Measurements from ENCODE around the gene PXK. TPM values are rescaled to one million over a fixed set of nuclear protein-coding genes. Genes with fewer than 3 reads are reported as not detected.
"Not testable (repeated sequence)": the region's sequence is repeated elsewhere in the genome, so short reads cannot be mapped to it uniquely, and the experiment has no call there.

Gene PXK
- total RNA-seq, 1 donor from 2014 or later: 43.4 TPM

DNA sequence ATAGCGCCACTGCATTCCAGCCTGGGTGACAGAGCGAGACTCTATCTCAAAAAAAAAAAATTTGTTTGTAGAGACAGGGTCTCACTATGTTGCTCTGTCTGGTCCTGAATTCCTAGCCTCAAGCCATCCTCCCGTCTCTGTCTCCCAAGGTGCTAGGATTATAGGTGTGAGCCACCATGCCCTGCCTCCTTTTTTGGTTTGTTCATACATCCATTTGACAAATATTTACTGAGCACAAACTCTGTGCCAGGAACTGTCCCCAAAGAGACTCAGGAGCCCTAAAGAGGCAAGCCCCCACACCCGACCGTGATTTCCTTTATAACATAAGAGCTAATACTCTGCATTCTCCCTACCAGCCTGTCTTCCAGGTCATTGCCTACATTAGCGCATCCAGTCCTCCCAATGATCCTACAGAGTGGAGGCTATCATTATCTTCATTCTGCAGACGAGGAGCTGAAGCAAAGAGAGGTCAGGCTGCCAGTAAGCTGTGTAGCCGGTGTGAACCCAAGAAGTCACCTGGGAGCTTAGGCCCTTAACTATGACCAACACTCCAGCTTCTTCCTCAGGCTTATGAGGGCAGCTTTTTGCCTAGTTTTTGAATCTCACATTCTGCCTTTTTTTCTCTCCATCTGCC is 6.3 kb upstream of the PXK start:
- Mint-ChIP-seq H3K27ac (peak overlapping the region; percentile 65), H3K9me3 (no peaks in the 10 kb centered on the region), H3K4me1 (ENCODE audit: low read depth) (peaks cover 35% of the 10 kb centered on the region), H3K27me3 (ENCODE audit: insufficient read depth) (no peaks in the 10 kb centered on the region), H3K36me3 (ENCODE audit: low read depth) (no peaks in the 10 kb centered on the region), H3K4me3 (no peak overlapping the region)
- intact Hi-C loops (cut with micrococcal nuclease): no loop called here
- no peak for DNase-seq (ENCODE audit: low spot score)

DNA sequence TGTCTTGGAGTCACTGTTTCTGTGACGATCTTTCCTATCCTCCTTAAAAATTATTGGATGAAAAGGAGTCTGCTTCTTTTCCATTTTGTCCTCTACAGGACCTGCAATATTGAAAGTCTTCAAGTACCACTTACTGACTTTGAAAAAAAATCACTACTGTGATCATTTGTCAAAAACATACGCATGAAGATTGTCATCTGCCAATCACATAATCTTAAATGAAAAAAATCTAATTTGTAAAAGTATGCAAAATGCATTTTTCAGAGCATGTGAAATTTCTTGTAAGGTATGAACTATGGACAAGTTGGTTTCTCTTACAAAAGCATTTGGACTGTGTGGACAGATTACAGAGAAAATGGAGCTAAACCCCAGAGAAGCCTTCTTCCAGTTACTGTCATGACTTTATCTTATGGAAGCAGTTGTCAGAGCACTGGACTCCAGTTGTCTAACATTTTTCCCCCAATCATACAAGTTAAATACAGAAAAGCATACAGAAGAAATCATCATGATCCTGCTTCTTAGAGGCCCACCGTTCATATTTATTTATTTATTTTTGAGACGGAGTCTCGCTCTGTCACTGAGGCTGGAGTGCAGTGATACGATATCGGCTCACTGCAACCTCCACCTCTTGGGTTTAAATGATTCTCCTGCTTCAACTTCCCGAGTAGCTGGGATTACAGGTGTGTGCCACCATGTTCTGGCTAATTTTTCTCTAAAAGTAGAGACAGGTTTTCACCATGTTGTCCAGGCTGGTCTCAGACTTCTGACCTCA is 3.4 kb upstream of the PXK start:
- Mint-ChIP-seq H3K4me1 (ENCODE audit: low read depth) (peaks cover 34% of the 10 kb centered on the region), H3K4me3 (no peak overlapping the region), H3K27ac (no peak overlapping the region), H3K9me3 (no peaks in the 10 kb centered on the region), H3K36me3 (ENCODE audit: low read depth) (peaks cover 2% of the 10 kb centered on the region), H3K27me3 (ENCODE audit: insufficient read depth) (no peaks in the 10 kb centered on the region)
- no peak for DNase-seq (ENCODE audit: low spot score)
- intact Hi-C loops (cut with micrococcal nuclease): no loop called here

DNA sequence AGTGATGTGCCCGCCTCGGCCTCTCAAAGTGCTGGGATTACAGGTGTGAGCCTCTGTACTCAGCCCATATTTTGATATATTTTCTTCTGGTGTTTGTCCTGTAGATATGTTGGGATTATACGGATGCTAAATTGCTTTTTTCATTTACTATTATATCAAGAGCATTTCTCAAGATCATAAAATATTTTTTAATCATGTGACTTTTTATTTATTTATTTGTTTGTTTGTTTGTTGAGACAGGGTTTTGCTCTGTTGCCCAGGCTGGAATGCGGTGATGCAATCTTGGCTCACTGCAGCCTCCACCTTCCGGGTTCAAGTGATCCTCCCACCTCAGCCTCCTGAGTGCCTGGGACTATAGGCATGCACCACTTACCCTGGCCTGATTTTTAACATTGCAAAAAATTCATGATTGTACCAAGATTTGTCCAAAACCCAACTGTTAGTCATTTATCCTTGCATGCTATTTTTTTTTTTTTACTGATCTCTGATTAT is 2.7 kb upstream of the PXK start:
- peaks cover 34% of the 10 kb centered on the region for H3K4me1 Mint-ChIP-seq (ENCODE audit: low read depth)
- no peaks in the 10 kb centered on the region for H3K9me3 Mint-ChIP-seq
- peaks cover 2% of the 10 kb centered on the region for H3K36me3 Mint-ChIP-seq (ENCODE audit: low read depth)
- intact Hi-C loops (cut with micrococcal nuclease): loop anchor here (5.0 kb wide), 1 partner anchor 1408 kb away; no protein-coding TSS in a partner anchor
- H3K27me3 Mint-ChIP-seq (ENCODE audit: insufficient read depth): no peaks in the 10 kb centered on the region
- no peak overlapping the region for H3K27ac Mint-ChIP-seq
- H3K4me3 Mint-ChIP-seq: no peak overlapping the region
- no peak for DNase-seq (ENCODE audit: low spot score)

DNA sequence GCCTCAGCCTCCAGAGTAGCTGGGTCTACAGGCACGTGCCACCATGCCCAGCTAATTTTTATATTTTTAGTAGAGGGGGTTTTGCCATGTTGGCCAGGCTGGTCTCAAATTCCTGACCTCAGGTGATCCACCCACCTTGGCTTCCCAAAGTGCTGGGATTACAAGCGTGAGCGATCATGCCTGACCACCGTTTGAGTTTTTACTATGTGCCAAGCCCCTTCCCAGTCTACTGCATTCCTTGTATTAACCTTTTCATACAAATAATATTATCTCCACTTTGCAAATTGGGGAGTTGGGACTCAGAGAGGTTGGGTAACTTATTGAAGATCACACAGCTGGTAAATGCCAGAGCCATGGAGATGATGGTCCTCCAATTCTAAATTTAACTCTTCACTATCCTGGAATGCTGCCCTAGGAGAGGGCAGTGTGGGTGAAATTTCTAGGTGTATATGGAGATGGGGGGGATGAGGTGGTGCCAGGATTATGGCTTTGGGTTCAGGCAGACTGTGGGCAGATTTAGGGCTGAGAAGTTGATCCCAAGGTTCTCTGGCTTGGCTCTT is 1.0 kb upstream of the PXK start:
- peaks cover 43% of the 10 kb centered on the region for H3K4me1 Mint-ChIP-seq (ENCODE audit: low read depth)
- no peak for DNase-seq (ENCODE audit: low spot score)
- H3K27ac Mint-ChIP-seq: peak overlapping the region; percentile 57
- peak overlapping the region; percentile 81 for H3K4me3 Mint-ChIP-seq
- H3K36me3 Mint-ChIP-seq (ENCODE audit: low read depth): peaks cover 10% of the 10 kb centered on the region
- intact Hi-C loops (cut with micrococcal nuclease): loop anchor here (1.0 to 5.0 kb wide), 4 partner anchors 7 to 1409 kb away; no protein-coding TSS in a partner anchor
- no peaks in the 10 kb centered on the region for H3K27me3 Mint-ChIP-seq (ENCODE audit: insufficient read depth)
- no peaks in the 10 kb centered on the region for H3K9me3 Mint-ChIP-seq

DNA sequence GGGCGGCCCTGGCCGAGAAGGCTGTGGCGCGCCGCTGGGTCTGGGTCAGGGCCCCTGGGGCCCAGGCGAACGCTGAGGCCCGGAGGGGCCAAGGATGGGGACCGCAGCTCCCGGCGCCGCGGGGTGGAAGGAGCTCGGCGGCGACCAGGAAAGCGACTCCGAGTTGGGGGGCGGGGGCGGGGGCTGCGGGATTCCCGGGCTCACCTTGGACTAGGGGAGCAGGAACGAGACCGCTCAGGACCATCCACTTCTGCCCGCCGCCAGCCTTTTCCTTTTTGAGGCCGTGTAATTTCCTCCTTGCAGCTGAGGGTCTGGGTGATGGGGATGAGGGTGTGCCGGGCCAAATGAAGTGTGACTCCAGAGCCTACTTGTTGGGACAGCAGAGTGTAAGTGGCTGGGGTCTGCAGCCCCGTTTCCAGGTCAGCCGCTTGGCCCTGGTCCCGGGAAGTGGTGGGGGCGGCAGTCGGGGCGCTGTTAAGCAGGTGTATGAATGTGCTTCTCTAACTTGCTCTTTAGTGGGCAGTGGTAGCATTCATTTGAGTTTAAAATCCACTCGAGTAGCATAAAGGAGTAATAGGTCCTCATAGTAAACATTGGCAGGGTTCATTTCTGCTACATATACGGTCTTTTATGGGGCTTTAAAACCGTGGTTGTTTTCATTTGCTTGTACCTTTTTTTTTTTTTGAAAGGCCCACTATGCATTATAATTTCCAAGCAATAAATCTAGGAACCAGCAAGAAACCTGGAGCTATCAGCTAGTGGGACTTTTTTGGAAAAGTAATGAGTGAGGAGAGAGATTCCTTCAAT is 717 bp downstream of the PXK start:
- peaks cover 15% of the 10 kb centered on the region for H3K36me3 Mint-ChIP-seq (ENCODE audit: low read depth)
- intact Hi-C loops (cut with micrococcal nuclease): loop anchor here (1.0 to 5.0 kb wide), 6 partner anchors 13 to 1411 kb away; no protein-coding TSS in a partner anchor
- peak overlapping the region; percentile 100 for H3K4me3 Mint-ChIP-seq
- H3K9me3 Mint-ChIP-seq: no peaks in the 10 kb centered on the region
- peak overlapping the region; percentile 99 for H3K27ac Mint-ChIP-seq
- peaks cover 48% of the 10 kb centered on the region for H3K4me1 Mint-ChIP-seq (ENCODE audit: low read depth)
- H3K27me3 Mint-ChIP-seq (ENCODE audit: insufficient read depth): no peaks in the 10 kb centered on the region
- peak; percentile 27 for DNase-seq (ENCODE audit: low spot score)

DNA sequence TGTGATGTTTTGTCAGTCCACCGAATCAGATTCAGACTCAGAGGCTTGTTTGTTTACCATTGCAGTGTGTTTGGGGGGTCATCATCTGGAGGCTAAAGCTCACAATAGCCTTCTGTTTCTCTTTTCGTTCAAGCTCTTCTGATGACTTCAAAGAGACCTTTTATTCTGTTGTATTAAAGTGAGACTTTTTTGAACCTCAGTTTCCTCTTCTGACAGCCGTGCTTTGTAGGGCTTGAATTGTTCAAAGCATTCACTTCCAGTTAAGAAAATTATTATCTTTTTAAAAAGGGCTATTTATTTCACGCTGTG is 1.3 kb downstream of the PXK start:
- Mint-ChIP-seq H3K9me3 (no peaks in the 10 kb centered on the region), H3K4me3 (peak overlapping the region; percentile 100), H3K36me3 (ENCODE audit: low read depth) (peaks cover 18% of the 10 kb centered on the region), H3K27me3 (ENCODE audit: insufficient read depth) (no peaks in the 10 kb centered on the region), H3K27ac (peak overlapping the region; percentile 99), H3K4me1 (ENCODE audit: low read depth) (peaks cover 51% of the 10 kb centered on the region)
- no peak for DNase-seq (ENCODE audit: low spot score)
- intact Hi-C loops (cut with micrococcal nuclease): loop anchor here (1.0 to 5.0 kb wide), 3 partner anchors 13 to 1412 kb away; no protein-coding TSS in a partner anchor

DNA sequence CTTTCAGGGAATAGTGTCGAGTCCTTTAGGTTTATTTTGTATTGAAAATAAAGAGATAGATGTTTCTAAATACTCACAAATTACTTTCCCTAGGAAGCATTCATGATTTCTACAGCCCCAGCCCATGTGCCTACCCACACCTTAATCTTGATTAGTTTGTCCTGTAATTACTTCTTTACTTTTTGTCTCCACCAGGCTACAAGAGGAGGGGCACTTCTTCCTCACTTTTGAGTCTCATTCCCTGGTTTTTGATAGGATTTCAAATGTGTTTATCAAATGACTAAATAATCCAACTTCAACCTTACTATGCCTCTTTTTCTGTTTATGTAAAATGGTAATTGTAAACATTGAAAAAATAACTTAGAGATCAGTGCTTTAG is 1.8 kb downstream of the PXK start:
- H3K27me3 Mint-ChIP-seq (ENCODE audit: insufficient read depth): no peaks in the 10 kb centered on the region
- H3K4me3 Mint-ChIP-seq: peak overlapping the region; percentile 100
- DNase-seq (ENCODE audit: low spot score): no peak
- H3K27ac Mint-ChIP-seq: peak overlapping the region; percentile 99
- H3K36me3 Mint-ChIP-seq (ENCODE audit: low read depth): peaks cover 23% of the 10 kb centered on the region
- peaks cover 56% of the 10 kb centered on the region for H3K4me1 Mint-ChIP-seq (ENCODE audit: low read depth)
- intact Hi-C loops (cut with micrococcal nuclease): loop anchor here (1.0 to 5.0 kb wide), 3 partner anchors 14 to 1412 kb away; no protein-coding TSS in a partner anchor
- H3K9me3 Mint-ChIP-seq: no peaks in the 10 kb centered on the region

DNA sequence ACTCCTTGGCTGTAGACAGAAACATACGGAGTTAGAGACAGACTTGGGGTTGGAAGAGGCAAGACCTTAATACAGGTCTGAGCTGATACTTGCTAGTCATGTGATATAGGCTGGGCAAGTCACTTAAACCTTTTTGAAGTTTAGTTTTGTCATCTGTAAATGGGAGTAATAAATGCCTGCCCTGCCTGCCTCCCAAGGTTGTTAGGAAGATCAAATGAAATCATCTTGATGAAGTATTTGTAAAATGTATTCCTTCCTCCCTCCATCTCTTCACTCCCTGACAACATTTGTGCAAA is 2.9 kb downstream of the PXK start:
- peaks cover 25% of the 10 kb centered on the region for H3K36me3 Mint-ChIP-seq (ENCODE audit: low read depth)
- intact Hi-C loops (cut with micrococcal nuclease): loop anchor here (1.0 to 2.0 kb wide), 4 partner anchors 11 to 29 kb away; partner anchors contain the start of genes HTD2 and RPP14
- H3K4me1 Mint-ChIP-seq (ENCODE audit: low read depth): peaks cover 54% of the 10 kb centered on the region
- peak overlapping the region; percentile 100 for H3K4me3 Mint-ChIP-seq
- H3K27me3 Mint-ChIP-seq (ENCODE audit: insufficient read depth): no peaks in the 10 kb centered on the region
- no peaks in the 10 kb centered on the region for H3K9me3 Mint-ChIP-seq
- DNase-seq (ENCODE audit: low spot score): no peak
- peak overlapping the region; percentile 99 for H3K27ac Mint-ChIP-seq

DNA sequence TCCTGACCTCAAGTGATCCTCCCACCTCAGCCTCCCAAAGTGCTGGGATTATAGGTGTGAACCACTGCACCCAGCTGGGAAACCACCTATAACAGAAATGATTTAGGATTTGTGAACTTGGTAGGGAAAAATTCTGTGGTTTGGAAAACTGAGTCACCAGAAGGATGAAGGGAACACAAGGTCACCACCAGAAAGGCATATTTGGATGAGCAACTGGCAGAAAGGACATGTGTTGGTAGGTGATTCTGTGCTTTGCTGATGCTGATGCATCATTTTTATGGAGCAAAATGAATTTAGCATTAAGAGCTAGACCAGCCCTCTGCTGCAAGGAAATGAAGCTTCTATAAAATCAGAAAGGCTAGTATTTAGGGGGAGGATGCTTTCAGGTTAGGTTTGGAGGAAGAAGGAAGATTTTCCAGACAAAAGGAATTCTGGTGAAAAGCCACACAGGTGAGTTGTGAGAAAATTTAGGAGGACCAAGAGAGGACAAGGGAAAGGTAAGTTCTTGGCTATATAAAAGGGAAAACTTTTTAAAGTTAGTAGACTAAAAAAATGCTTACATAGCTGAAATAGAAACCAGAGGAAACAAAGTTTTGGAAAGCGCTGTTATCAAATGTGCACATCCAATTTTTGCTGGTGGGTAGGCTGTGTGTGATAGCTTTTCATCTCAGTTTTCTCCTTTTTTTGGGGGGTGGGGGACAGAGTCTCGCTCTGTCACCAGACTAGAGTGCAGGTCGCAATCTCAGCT is 3.6 kb downstream of the PXK start:
- Mint-ChIP-seq H3K36me3 (ENCODE audit: low read depth) (peaks cover 30% of the 10 kb centered on the region), H3K4me1 (ENCODE audit: low read depth) (peaks cover 55% of the 10 kb centered on the region), H3K27me3 (ENCODE audit: insufficient read depth) (no peaks in the 10 kb centered on the region), H3K27ac (peak overlapping the region; percentile 70), H3K9me3 (no peaks in the 10 kb centered on the region), H3K4me3 (peak overlapping the region; percentile 36)
- DNase-seq (ENCODE audit: low spot score): no peak
- intact Hi-C loops (cut with micrococcal nuclease): no loop called here

DNA sequence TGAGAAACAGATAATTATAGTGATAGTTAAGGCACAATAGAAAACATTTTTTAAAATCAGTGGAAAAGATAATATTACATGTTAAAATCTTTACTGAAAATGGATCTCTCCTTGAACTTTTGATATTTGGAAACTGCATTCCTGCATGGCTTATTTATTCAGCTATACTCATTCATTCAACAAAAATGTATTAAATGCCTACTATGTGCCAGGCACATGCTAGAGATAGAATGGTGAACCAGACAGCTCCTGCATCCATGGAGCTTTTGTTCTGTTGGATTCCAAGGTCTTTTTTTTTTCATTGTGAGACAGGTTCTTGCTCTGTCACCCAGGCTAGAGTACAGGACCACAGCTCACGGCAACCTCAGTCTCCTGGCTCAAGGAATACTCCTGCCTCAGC is 4.5 kb downstream of the PXK start:
- Mint-ChIP-seq H3K27me3 (ENCODE audit: insufficient read depth) (no peaks in the 10 kb centered on the region), H3K27ac (no peak overlapping the region), H3K4me1 (ENCODE audit: low read depth) (peaks cover 55% of the 10 kb centered on the region), H3K36me3 (ENCODE audit: low read depth) (peaks cover 30% of the 10 kb centered on the region), H3K9me3 (no peaks in the 10 kb centered on the region), H3K4me3 (no peak overlapping the region)
- no peak for DNase-seq (ENCODE audit: low spot score)
- intact Hi-C loops (cut with micrococcal nuclease): no loop called here

DNA sequence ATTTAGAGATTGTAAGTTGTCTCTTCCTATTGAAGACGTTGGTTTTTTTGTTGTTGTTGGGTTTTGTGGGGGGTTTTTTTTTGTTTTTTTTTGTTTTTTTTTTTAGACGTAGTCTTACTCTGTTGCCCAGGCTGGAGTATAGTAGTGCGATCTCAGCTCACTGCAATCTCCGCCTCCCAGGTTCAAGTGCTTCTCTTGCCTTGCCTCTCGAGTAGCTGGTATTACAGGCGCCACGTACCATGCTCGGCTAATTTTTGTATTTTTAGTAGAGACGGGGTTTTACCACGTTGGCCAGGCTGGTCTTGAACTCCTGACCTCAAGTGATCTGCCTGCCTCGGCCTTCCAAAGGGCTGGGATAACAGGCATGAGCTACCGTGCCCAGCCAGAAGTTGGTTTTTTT is 6.5 kb downstream of the PXK start:
- intact Hi-C loops (cut with micrococcal nuclease); H3K4me3 Mint-ChIP-seq: not testable (repeated sequence)
- peaks cover 37% of the 10 kb centered on the region for H3K36me3 Mint-ChIP-seq (ENCODE audit: low read depth)

DNA sequence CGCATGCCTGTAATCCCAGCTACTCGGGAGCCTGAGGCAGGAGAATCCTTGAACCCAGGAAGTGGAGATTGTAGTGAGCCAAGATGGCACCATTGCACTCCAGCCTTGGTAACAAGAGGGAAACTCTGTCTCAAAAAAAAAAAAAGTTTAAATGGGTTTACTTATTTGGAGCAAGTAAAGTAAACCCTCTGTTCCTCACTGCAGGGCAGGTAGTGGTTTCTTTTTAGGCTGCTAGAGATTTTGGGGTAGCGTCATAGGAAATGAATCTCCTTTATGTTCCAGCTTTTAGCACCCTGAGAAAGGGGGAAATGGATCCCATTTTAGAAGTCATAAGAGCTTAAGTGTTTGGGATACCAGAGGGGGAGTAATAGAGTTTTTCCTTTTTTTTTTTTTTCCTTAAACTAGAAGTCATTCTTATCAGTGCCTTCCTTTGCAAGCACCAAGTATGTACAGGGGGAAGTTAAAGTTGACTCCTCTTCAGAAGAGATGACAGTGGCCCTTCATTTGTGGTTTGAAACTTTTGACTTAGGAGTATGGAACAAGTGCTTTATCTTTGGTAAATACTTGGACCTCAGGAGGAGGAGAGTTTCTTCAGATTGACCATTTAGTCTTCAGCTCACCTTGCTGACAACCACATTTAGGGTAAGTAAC is 8.0 kb downstream of the PXK start:
- no peaks in the 10 kb centered on the region for H3K9me3 Mint-ChIP-seq
- intact Hi-C loops (cut with micrococcal nuclease): no loop called here
- H3K4me3 Mint-ChIP-seq: no peak overlapping the region
- H3K36me3 Mint-ChIP-seq (ENCODE audit: low read depth): peaks cover 36% of the 10 kb centered on the region
- H3K27ac Mint-ChIP-seq: no peak overlapping the region
- H3K27me3 Mint-ChIP-seq (ENCODE audit: insufficient read depth): no peaks in the 10 kb centered on the region
- H3K4me1 Mint-ChIP-seq (ENCODE audit: low read depth): peaks cover 47% of the 10 kb centered on the region
- DNase-seq (ENCODE audit: low spot score): no peak

More for the DNA sequence above, 6.5 kb downstream of the PXK start:
- H3K4me1 Mint-ChIP-seq (ENCODE audit: low read depth): peaks cover 56% of the 10 kb centered on the region
- H3K27ac Mint-ChIP-seq; DNase-seq (ENCODE audit: low spot score); H3K27me3 Mint-ChIP-seq (ENCODE audit: insufficient read depth); H3K9me3 Mint-ChIP-seq: not testable (repeated sequence)

All from activated T-helper 1 cell treated with anti-CD3 and anti-CD28 coated beads, Interleukin-12 subunit alpha, Interleukin-12 subunit beta, Interleukin-2, Interleukin-4 antibody, amounts not matched to agents 30 ng/mL and 10 ng/mL and 1 ng/mL, durations not matched to agents 14 hours and 24 hours and 36 hours (primary cell).